ENCODE results near the gene CHEK1. TPM values are rescaled to one million over a fixed set of nuclear protein-coding genes. Genes with fewer than 3 reads are reported as not detected.

Gene CHEK1
- total and polyA plus RNA-seq, 2 donors (not counting 3 experiments of a cell fraction or from before 2014, with no cell fraction given): 15.0 to 66.1 TPM

DNA sequence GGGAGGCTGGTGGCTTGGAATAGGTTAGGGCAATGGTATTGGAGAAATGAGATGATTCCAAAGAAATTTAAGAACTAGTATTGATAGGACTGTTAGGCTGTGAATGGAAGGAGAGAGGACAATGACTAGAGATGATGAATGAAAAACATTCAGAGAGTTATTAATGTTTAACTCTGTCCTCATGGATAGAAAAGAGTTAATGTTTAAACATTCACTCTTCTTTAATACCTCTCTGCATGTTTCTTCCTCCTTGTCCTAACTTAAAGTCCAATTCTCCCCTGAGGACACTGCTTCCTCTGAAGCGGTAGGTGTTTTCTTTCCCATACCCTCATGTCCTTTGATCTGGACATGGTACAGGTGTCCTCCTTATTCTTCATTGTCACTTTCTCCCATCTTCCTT is 13.4 kb downstream of the CHEK1 start:
- Histone ChIP-seq H3K36me3 (ENCODE audit: control insufficient read depth in 2 of 2, extremely low read depth in 1 of 2, insufficient read depth in 2 of 2, low read length in 2 of 2) (peaks cover 2 to 35% of the 10 kb centered on the region in 2 experiments), H3K4me1 (ENCODE audit: control insufficient read depth, extremely low read depth, insufficient read depth, low read length) (no peaks in the 10 kb centered on the region), H3K4me2 (ENCODE audit: insufficient read depth, low read length) (no peak overlapping the region), H3K4me3 (replicated peaks in 1 of 3; ENCODE audit: insufficient read depth in 1 of 3, low read depth in 1 of 3, low read length in 3 of 3) (no peak overlapping the region), H2AFZ (ENCODE audit: low read depth, low read length) (no peak overlapping the region), H3K27ac (ENCODE audit: insufficient read depth, low read depth, low read length) (no peak overlapping the region), H3K27me3 (ENCODE audit: control insufficient read depth in 2 of 2, insufficient read depth in 2 of 2, low read length in 2 of 2) (no peaks in the 10 kb centered on the region), H4K20me1 (replicated peaks; ENCODE audit: control insufficient read depth, extremely low read depth, insufficient read depth, low read length) (no peaks in the 10 kb centered on the region), H3K9ac (replicated peaks; ENCODE audit: extremely low read depth, insufficient read depth, low read length) (no peak overlapping the region), H3K9me1 (replicated peaks; ENCODE audit: control insufficient read depth, extremely low read depth, insufficient read depth, low read length) (no peaks in the 10 kb centered on the region), H3K9me3 (replicated peaks; ENCODE audit: control insufficient read depth, insufficient read depth, low read length) (no peaks in the 10 kb centered on the region), H3K79me2 (ENCODE audit: control insufficient read depth, insufficient read depth, low read length) (no peaks in the 10 kb centered on the region)
- no peak for FAIRE-seq
- dilution Hi-C loops (cut with MboI; ENCODE audit: extremely low pct_ligation_motif_present, low sequenced_read_pairs) (no loop called here), intact Hi-C loops (cut with micrococcal nuclease) (no loop called here)
- CTCF ChIA-PET: interaction anchor here (1.4 kb wide), 1 partner anchor 17 kb away, joined by 5 read pairs; no protein-coding TSS in a partner anchor
- DNase-seq (ENCODE audit: low read depth, low spot score): no peak
- TF ChIP-seq POLR2AphosphoS5 (IDR thresholded peaks at IDR 0.05; ENCODE audit: insufficient read depth, low read depth, low read length): no peak
- TF ChIP-seq EZH2 (IDR thresholded peaks at IDR 0.05; ENCODE audit: borderline replicate concordance, low read depth, low read length, severe bottlenecking): no peak
- TF ChIP-seq JUN (IDR thresholded peaks at IDR 0.05; ENCODE audit: borderline replicate concordance, insufficient read depth, insufficient read length, low read depth): no peak
- no peak for TF ChIP-seq FOS (IDR thresholded peaks at IDR 0.05; ENCODE audit: borderline replicate concordance, insufficient read depth, low read length)
- no peak for TF ChIP-seq GATA2 (IDR thresholded peaks at IDR 0.05; ENCODE audit: insufficient read depth, insufficient read length, low read depth, low read length)
- no TSS peak for BruUV-seq (replicated peaks)
- POLR2A ChIA-PET: no interaction called here

DNA sequence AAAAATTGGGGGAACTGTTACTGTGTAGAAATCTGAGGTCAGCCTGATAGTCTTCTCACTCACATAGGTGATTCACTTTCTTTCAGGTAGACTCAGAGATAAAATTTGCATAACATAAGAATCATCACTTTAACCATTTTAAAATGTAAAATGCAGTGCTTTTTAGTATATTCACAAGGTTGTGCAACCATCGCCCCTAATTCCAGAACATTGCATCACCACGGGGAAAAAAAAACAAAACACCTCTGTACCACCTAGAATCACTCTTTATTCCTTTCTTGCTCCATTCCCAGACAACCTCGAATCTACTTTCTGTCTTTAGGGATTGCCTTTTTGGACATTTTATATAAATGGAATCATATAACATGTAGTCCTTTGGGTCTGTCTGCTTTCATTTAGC is 20.9 kb downstream of the CHEK1 start:
- no peaks in the 10 kb centered on the region for H3K4me1 ChIP-seq (ENCODE audit: control insufficient read depth, extremely low read depth, insufficient read depth, low read length)
- FAIRE-seq: no peak
- intact Hi-C loops (cut with micrococcal nuclease): no loop called here
- dilution Hi-C loops (cut with MboI; ENCODE audit: extremely low pct_ligation_motif_present, low sequenced_read_pairs): no loop called here
- ChIA-PET CTCF (interaction anchor here (0.9 to 1.8 kb wide), 2 partner anchors 11 to 36 kb away, joined by 3 read pairs; no protein-coding TSS in a partner anchor), POLR2A (no interaction called here)
- no peak for TF ChIP-seq JUN (IDR thresholded peaks at IDR 0.05; ENCODE audit: borderline replicate concordance, insufficient read depth, insufficient read length, low read depth)
- no peak for TF ChIP-seq POLR2AphosphoS5 (IDR thresholded peaks at IDR 0.05; ENCODE audit: insufficient read depth, low read depth, low read length)
- TF ChIP-seq GATA2 (IDR thresholded peaks at IDR 0.05; ENCODE audit: insufficient read depth, insufficient read length, low read depth, low read length): no peak
- TF ChIP-seq, protein P1, sequence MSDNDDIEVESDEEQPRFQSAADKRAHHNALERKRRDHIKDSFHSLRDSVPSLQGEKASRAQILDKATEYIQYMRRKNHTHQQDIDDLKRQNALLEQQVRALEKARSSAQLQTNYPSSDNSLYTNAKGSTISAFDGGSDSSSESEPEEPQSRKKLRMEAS (IDR thresholded peaks at IDR 0.05; ENCODE audit: insufficient read depth, insufficient read length): no peak
- TF ChIP-seq EZH2 (IDR thresholded peaks at IDR 0.05; ENCODE audit: borderline replicate concordance, low read depth, low read length, severe bottlenecking): no peak
- TF ChIP-seq POLR2A (IDR thresholded peaks at IDR 0.05; ENCODE audit: low read depth, low read length): no peak
- TF ChIP-seq MYC (IDR thresholded peaks at IDR 0.05; ENCODE audit: low read depth, low read length): no peak
- TF ChIP-seq, protein P2, sequence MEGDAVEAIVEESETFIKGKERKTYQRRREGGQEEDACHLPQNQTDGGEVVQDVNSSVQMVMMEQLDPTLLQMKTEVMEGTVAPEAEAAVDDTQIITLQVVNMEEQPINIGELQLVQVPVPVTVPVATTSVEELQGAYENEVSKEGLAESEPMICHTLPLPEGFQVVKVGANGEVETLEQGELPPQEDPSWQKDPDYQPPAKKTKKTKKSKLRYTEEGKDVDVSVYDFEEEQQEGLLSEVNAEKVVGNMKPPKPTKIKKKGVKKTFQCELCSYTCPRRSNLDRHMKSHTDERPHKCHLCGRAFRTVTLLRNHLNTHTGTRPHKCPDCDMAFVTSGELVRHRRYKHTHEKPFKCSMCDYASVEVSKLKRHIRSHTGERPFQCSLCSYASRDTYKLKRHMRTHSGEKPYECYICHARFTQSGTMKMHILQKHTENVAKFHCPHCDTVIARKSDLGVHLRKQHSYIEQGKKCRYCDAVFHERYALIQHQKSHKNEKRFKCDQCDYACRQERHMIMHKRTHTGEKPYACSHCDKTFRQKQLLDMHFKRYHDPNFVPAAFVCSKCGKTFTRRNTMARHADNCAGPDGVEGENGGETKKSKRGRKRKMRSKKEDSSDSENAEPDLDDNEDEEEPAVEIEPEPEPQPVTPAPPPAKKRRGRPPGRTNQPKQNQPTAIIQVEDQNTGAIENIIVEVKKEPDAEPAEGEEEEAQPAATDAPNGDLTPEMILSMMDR (IDR thresholded peaks at IDR 0.05; ENCODE audit: extremely low read depth in 1 of 2, insufficient read depth in 1 of 2, low read depth in 1 of 2, low read length in 2 of 2): no peak
- TF ChIP-seq FOS (IDR thresholded peaks at IDR 0.05; ENCODE audit: borderline replicate concordance, insufficient read depth, low read length): no peak
- DNase-seq (ENCODE audit: low read depth, low spot score): no peak
- peaks cover 7% of the 10 kb centered on the region for H3K79me2 ChIP-seq (ENCODE audit: control insufficient read depth, insufficient read depth, low read length)
- no peaks in the 10 kb centered on the region for H3K27me3 ChIP-seq (ENCODE audit: control insufficient read depth in 2 of 2, insufficient read depth in 2 of 2, low read length in 2 of 2)
- H3K9ac ChIP-seq (replicated peaks; ENCODE audit: extremely low read depth, insufficient read depth, low read length): no peak overlapping the region
- no peak overlapping the region for H2AFZ ChIP-seq (ENCODE audit: low read depth, low read length)
- H3K9me1 ChIP-seq (replicated peaks; ENCODE audit: control insufficient read depth, extremely low read depth, insufficient read depth, low read length): no peaks in the 10 kb centered on the region
- no peak overlapping the region for H3K4me2 ChIP-seq (ENCODE audit: insufficient read depth, low read length)
- H4K20me1 ChIP-seq (replicated peaks; ENCODE audit: control insufficient read depth, extremely low read depth, insufficient read depth, low read length): no peaks in the 10 kb centered on the region
- no peaks in the 10 kb centered on the region for H3K9me3 ChIP-seq (replicated peaks; ENCODE audit: control insufficient read depth, insufficient read depth, low read length)
- no peak overlapping the region for H3K27ac ChIP-seq (ENCODE audit: insufficient read depth, low read depth, low read length)
- no TSS peak for BruUV-seq (replicated peaks)
- H3K4me3 ChIP-seq (replicated peaks in 1 of 3; ENCODE audit: insufficient read depth in 1 of 3, low read depth in 1 of 3, low read length in 3 of 3): no peak overlapping the region
- peaks cover 0 to 19% of the 10 kb centered on the region in 2 experiments for H3K36me3 ChIP-seq (ENCODE audit: control insufficient read depth in 2 of 2, extremely low read depth in 1 of 2, insufficient read depth in 2 of 2, low read length in 2 of 2)
